ENCODE measurements around the gene MEOX2.
A peak's percentile ranks its signal among the peaks of the same experiment; 100 is the strongest.

Gene MEOX2

DNA sequence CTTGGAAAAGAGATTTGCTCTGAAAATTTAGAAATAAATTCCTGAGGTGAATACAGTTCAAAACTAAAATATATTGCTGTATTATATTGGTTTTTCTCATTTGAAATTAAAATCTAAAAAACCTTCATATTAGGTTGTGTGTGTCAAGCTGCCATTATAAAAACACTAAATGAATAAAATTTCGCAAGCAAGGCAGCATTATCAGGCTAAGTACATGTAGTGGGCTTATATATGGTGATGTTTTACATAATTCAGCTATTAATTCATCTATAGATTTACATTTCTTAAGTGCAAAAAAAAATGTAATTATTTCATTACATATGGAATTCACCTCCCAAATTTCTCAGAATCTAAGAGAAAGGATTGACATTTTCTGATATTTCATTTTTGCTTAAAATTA lies 5.3 kb downstream of the MEOX2 start:
- DNase-seq (ENCODE audit: low spot score), result no peak

DNA sequence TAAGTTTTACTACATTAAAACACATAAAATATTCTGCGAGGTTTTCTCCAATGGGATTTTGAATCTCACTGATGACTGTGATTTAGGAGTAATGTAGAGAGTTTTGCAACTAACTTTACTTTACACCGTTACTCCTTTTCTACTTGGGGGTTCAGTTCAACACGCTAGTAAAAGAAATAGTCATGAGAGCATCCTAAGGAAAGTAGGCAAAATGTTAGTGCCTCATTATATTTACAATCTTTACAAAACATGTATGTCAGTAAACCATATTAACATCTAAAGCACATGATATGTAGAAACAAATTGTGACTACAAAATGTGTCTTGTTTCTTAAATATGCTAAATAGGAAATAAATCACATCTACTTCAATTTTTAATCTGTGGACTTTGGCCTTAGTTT lies 6.0 kb downstream of the MEOX2 start:
- no peak for DNase-seq (ENCODE audit: low spot score)

DNA sequence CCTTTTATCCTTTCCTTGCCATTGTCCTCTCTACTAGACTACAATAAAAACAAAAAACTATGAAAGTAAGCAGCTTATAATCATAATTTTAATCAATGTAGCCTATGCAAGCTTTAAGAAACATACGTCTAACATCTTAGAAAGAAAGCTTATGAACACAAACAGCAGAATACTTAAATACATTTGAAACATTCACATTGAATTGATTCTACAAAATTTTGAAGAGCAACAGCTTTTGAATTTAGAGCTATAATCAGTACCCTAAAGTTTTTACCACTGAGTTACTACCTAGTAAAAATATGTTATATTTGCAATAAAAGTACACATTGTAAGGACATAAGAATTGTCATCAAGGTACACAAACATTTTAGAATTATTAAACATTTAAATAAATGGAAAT lies 7.2 kb downstream of the MEOX2 start:
- DNase-seq (ENCODE audit: low spot score), result no peak

DNA sequence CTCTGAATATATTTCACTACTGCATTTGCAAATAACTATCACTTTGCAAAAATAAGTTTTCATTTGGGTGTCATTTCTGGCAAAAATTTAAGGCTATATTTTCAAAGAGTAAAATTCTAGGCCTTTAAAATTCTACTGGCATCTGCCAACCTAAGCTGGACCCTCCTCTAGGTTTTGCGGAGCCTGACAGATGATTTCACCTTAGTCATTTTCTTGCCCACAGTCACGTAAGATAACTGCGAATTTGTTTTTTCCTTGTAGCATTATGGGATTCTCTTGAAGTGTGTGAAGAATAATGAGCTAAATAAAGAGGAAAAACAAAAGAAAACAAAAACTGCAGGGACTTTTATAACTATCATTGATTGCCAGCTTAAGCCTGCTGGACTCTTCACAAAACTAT lies 7.8 kb downstream of the MEOX2 start:
- no peak for DNase-seq (ENCODE audit: low spot score)

DNA sequence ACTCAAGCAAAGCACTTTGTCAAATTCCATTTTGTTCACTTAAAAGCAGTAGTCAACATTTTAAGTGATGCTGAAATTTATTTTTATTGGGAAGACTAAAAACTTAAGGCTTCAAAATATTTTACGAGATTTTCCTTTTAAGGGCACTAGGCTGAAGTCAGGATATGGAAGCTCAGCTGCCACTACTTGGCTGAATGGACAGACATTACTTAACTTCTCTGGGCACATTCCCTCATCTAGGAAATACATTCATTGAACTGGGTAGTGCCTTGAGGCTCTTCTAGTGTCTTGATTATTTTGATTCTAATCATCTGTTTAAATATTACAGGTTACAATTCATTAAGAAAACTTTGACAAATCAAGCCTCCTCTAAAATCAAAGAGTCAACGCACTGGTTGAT lies 11.1 kb downstream of the MEOX2 start:
- DNase-seq (ENCODE audit: low spot score), result no peak

DNA sequence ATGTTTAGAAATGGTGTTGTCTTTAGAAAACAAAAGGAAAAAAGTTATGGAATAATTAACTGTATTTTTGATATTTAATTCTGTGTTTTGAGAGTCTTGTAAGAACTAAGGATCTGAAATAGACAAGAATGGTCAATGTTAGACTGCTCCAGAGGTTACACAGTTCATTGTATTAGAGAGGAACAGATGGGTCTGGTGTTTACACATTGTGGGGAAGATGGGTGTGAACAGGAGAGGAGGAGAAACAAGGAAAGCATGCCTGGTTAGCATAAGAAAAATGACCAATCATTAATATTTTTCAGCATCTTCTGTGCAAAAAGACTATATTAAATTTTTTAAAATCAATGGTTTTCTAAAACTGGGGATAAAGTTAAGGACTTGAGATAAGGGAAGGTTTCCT lies 11.9 kb downstream of the MEOX2 start:
- DNase-seq (ENCODE audit: low spot score), result no peak

DNA sequence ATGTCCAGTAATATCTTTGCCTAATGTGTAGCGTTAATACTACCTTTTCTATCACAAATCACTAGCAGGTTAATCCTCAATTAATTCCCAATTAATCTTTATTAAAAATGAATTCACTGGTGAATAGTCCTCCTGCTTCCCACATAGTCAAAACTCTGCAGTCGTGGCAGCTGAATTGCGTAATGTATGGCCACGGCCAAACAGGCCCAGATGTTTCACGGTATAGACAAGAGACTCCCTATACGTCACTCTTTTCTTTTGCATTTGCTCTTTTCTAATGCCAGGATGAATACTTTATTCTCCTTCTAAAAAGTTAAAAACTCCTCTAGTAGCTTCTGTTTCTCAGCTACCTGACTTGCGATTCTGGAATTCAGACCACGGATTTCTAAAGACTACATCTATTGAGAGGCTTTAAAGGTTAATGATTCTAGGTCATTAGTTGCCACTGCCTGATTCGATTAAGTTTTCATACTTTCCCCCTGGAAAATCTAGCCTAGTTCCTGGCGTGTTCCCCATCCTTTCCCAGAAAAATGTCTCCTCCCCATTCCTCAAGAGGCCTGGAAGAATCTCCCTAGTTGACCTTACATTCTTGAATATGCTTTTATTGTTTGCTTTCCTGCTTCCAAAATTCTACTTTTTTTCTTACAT lies 16.9 kb downstream of the MEOX2 start:
- no peak for DNase-seq (ENCODE audit: low spot score)

DNA sequence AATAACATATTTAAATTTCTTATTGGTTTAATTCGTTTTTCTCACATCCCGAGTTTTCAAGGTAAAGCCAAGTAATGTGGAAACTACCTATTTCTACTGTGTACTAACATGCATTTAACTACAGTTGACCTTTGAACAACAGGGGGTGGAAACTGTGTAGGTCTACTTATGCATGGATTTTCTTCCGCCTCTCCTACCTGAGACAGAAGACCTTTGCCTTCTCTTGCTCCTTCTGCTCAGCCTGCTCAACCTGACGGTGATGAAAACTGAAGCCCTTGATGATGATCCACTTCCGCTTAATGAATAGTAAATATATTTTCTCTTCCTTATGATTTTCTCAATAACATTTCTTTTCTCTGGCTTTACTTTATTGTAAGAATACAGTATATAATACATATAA lies 18.5 kb downstream of the MEOX2 start:
- DNase-seq (ENCODE audit: low spot score), result no peak

DNA sequence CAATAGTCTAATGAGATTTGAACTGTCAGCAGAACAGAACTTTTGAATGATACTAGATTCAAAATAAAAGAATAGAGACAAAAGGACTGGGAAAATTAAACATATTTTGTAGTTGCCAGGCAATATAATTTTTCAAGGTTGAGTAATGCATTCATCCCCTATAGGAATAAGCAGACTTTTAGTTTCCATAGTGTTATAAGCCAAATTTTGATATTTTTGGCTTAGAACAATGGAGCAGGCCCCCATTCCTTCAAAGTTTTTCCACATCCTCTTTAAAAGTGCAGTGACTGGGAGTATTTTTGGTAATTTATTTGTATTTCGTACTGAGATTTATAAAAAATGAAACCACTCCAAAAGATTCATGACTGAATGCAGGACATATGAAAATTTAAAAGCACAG lies 24.0 kb downstream of the MEOX2 start:
- DNase-seq (ENCODE audit: low spot score), result no peak

DNA sequence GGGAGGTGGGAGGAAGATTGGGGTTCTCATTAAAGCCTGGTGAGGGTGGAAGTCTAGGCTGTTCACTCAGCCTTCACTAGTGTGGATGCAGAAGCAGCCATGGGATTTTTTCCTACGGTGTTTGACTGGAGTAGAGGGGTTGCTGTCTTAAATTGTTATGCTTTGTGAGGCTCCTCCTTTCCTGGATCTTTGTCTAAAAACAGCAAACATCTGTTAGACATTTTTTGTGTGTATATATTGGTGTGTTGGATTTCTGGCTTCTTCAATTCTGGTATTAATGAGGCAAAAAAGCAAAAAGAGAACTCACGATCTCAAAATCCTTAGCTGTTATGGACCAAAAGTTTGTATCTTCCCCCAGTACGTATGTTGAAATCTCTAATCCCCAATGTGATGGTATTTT lies 28.2 kb downstream of the MEOX2 start:
- DNase-seq (ENCODE audit: low spot score), result no peak

DNA sequence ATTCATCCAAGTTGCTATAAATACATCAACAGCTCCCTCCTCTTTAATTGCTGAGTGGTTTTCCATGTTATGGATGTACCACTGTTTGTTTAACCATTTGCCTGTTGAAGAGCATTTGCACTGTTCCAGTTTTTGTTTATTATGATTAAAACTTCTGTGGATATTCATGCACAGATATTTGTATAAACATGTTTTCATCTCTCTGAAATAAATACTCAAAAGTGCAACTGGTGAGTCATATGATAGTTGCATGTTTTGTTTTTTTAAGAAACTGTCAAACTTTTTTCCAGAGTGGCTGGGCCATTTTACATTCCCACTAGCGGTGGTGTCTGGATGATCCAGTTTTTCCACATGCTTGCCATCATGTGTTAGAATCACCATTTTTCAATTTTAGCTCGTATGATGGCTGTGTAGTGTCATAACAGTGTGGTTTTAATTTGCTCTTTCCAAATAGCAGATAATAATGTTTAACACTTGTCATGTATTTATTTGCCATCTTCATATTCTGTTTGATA lies 33.6 kb downstream of the MEOX2 start:
- no peak for DNase-seq (ENCODE audit: low spot score)

DNA sequence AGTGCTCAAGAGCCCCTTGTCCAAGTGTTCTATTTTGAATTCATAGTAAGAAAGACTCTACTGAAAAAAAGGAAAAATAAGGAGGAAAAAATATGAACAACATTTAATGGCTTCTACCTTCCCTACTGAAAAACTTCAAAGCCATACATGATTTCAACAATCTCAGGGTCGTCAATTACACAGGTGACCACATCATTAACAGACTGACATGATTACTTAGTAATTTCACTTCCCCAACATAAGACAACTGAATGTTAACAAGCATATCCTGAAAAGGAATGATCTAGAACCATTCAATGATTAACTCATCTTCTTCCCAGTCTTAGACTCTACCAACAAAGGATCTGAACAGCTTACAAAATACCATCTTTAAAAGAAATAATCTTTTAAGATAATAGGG lies 34.8 kb downstream of the MEOX2 start:
- DNase-seq (ENCODE audit: low spot score), result no peak

DNA sequence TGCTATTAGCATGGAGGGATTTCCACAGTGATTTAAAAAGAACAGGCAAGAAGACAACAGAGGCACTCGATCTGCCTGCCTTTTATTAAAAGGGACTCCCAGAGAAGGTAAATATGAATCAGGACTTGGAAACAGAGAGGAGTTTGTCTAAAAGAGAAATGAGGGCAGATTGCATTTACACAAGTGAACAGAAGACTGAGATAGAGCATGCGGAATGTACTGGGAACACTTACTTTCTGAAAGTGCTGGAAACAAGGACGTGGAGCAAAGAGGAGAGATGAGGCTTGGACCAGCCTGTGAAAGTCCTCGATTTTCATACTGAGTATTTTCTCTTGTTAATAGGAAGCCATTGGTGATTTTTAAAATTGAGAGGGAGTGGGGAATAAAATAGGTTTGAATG lies 35.7 kb downstream of the MEOX2 start:
- DNase-seq (ENCODE audit: low spot score), result no peak

DNA sequence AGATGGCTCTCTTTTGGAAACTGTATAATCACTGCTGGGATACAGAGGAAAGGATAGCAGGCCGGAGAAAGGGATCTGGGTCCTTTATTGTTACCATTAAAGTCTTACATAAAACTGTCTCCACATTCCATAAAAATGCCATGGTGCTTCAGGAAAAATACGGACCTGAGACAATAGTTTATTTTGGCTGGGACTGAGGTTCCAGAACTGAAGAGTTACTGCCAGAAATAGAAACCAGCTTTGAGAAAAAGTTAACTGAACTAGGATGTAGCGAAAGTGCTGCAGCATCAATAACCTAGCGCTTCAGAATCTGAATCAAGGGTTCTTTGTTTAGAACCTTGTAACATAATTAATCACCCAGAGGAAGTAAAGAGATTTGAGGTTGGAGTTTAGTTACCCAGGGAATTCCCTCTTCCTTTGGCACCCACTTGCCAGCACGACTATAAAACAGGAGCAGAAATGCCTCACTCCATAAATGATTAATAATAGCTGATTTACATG lies 38.0 kb downstream of the MEOX2 start:
- peak; percentile 28 for DNase-seq (ENCODE audit: low spot score)

DNA sequence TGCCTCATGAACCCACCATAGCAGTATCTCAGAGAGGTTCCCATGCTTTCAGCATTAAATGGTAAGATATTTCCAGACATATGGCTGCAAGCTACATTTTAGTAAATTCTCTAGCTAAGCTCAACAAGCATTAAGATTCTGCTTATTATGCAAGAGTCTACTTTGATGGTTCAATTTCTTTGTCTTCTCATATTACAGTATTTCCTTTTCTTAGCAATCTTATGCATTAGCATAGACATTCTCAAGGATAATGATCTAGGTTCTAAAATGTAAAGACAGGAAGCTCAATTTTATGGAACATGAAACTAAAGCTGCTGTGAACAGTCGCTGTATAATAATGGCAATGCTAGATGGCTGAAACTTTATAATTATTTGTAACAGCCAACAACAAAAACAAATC lies 39.2 kb downstream of the MEOX2 start:
- no peak for DNase-seq (ENCODE audit: low spot score)

DNA sequence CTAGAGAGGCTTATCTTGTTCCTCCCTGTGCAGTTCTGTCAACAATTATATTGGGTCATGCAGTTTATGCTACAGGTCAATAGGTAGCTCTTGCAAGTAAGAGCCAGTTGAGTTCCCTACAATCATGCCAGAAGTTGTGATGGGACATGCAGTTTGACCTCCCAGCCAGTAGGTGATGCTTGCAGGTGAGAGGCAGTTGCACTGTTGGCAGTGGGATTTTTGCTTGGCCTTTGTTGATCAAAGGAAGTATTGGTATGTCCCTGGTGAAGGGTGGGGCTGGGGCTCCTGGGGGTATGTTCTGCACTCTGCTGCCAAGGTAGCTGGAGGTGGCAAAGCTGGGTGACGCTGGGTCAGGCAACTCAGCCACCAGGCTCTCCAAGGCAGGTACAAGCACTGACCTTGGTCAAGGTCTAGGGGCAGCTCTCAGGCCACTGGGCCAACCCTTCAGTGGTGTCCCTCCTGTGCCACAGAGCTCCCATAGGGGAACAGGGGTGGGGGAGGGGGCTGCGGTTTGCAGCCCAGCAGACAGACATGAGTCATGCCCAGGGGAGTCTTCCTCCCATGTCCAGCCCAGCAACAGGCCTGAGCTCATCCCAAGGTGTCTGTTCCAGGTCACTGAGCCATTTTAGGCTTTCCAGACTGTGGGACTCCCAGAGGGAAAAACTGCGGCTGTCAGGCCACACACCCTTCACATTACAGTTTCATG lies 43.3 kb downstream of the MEOX2 start:
- no peak for DNase-seq (ENCODE audit: low spot score)

DNA sequence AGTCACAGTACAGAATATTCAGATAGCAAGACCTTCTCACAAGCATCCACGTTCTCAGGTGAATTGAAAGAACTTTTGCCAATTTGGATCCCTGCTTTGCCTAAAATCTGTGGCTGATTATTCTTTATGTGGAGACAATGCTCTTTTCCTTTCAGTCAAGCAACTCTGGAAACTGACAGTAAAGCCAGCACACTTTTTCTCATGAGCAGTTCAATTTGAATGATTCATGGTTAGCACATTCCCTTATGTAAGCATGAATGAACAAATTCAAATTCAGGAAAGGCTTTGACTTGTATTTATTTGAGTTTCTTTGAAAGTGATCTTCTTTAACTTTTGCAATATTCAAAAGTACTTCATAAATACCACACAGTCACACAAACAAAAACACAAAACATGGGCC lies 57.6 kb downstream of the MEOX2 start:
- DNase-seq (ENCODE audit: low spot score), result no peak

DNA sequence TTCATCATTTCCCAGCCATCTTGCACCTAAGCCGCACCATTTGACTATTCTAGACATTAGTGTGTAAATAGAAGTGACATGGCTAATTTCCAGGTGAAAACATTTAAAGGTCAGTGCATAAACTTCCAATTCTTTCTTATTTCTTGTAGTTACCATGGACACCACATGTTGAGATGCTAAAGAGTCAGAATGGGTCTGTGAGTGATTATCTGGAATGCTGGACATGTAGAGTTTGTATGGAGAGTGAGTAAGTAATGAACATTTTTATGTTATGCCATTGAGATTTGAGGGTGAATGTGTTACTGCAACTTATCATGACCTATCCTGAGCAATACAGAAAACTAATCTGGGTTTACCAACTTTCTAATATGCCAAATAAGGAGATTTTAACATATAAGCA lies 60.4 kb downstream of the MEOX2 start:
- DNase-seq (ENCODE audit: low spot score), result no peak

DNA sequence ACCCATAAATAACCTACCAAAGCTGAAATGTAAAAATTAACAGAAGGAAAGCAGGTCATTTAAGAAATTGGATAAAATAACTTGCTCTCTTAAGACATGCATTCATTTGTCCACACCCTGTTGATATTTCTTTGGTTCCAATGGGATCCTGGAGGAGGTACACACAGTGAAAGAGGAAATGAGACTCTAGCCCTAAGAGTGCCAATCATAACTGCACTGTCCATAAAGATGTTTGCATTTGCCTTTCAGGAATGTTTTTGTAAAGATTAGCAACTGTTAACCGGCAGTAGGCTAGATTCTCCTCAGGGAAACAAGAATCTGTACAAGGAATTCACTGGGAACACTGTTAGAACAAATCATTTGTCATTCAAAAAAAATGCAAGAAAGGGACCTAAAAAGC lies 61.0 kb downstream of the MEOX2 start:
- no peak for DNase-seq (ENCODE audit: low spot score)

DNA sequence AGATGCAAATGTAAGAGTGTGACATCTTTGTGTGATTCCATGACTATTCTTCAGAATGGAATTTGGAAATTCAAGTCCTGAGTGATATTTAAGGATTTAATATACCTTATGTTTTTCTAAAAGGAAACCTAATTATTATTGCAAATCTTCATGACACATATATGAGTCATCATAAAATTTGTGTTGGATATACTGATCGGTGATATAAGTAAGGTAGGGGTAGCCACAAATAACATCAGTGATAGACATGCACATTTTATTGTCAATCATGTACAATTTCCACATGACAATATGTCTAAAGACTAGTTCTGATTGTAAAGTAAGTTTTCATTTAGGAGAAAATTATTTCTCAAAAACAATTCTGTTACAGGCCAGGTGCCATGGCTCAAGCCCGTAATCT lies 65.0 kb downstream of the MEOX2 start:
- DNase-seq (ENCODE audit: low spot score), result no peak

DNA sequence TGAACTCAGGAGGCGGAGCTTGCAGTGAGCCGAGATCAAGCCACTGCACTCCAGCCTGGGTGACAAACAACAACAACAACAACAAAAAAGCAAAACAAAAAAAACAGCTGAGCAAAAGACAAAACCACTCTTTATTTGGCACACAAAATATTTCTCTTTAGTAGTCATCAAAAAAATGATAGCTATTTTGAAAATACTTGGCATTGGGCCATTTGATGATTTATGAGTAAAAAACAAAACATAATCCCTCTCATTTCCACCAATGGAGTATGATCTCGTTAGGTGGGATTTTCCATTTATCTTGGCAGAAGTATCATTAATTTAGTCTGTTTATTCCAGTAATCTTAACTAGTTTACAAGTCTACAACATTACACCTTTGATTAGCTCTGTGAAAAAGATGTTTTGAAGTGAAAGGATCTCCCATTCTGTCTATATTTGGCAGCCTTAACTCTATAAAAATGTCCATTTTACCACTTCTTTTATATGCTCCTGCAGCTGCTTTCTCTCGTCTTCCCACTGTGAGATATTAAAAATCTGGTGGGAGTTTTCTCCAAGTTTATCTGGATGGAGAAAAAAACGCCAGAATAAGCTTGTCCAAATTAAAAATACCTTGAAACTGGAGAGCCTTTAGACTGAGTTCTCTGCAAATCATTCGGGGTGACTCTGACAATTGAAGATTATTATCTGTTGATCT lies 65.8 kb downstream of the MEOX2 start:
- no peak for DNase-seq (ENCODE audit: low spot score)

DNA sequence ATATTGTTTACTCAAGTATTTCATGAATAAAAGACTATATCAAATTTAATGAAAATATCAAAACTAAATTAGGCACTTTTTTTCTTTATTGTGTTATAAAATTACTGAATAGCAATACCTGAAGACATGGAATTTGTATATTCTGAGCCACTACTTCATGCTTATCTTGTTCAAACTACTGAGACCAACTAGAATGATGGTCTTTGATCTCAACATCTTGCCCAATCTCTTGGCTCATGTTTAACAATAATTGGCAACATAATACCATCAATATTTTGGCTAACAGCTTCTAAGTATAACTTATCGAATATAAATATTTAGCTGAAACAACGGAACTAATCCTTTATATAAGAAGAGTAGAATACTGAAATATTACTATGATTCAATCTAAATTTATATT lies 68.2 kb downstream of the MEOX2 start:
- DNase-seq (ENCODE audit: low spot score), result no peak

DNA sequence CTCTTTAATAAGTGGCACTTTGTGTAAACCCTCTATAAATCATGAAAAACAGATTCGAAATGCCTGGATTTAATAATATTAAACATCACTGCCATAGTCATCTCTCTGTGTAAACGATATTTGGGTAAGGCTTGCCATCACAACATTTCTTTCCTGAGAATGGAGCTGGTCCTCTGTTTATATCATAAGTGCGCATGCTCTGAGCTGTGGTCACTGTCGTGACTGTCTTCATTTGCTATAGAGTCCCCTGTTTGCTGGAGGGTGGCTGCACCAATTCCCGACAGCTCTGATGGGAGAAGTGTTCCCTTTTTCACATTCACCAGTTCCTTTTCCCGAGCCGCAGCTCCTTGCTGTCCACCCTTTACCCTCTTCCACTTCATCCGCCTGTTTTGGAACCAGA lies 74.3 kb downstream of the MEOX2 start:
- no peak for DNase-seq (ENCODE audit: low spot score)

Data from pons (tissue), 1 donor.